Measurements from ENCODE around the gene CTCFL. TPM values are rescaled to one million over a fixed set of nuclear protein-coding genes. Genes with fewer than 3 reads are reported as not detected.

Gene CTCFL
- under 0.01 TPM in 1 of 2 replicates, not detected in the other for total RNA-seq

DNA sequence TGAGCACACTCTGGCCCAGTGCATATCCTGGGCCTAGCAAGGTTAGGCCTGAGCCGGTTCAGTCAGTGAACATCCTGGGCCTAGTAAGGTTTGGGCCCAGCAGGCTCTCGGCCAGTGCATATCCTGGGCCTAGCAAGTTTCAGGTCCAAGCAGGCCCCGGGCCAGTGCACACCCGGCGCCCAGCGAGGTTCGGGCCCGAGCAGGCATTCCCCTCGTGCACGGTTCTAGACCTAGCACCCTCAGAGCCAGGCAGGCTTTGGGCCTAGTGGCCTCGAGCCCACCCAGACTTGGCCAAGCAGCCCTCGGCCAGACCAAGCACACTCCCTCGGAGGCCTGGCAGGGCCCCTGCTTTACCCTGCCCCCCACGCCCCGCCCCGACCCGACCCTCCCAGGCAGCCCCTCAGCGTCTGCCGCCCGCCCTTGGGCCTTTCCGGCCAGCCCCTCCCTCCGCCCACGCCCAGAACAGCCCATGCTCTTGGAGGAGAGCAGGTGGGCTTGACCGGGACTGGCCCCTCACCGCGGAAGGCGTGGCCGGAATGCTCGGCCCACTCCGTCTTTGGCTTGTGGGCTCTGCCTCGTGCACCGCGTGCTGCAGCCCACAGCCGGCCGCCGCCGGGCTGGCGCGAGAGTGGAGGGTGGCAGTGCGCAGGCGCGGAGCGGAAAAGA, at the start of gene CTCFL:
Gene CTCFL (minus strand): TSS at position 630 of the 666 bp plus-strand sequence. CDS start 935 bp downstream, outside the sequence.

GRCh38 chr20:57560554-57561355, 35.8 kb upstream of the CTCFL start, which contains the start of gene PCK1:
Gene PCK1, plus strand, starts transcription at chr20:57561110. Its CDS starts 302 bp downstream, at chr20:57561412.

Other genes starting within 250 kb of the CTCFL start
- not detected in 2 replicates for gene SPO11, start 195.3 kb downstream of the CTCFL start, total RNA-seq
- 29.6 and 56.7 TPM in 2 replicates for gene RAE1, start 173.9 kb downstream of the CTCFL start, total RNA-seq
- gene RBM38, start 133.7 kb downstream of the CTCFL start, total RNA-seq = 7.0 and 11.7 TPM in 2 replicates
- gene PCK1, start 36.0 kb upstream of the CTCFL start, total RNA-seq = not detected in 2 replicates
- gene ZBP1, start 95.3 kb upstream of the CTCFL start, total RNA-seq = not detected in 2 replicates
- 1.0 and 5.9 TPM in 2 replicates for gene PMEPA1, start 184.9 kb upstream of the CTCFL start, total RNA-seq